GM23338 (cell line): ENCODE measurements around the gene KCNK15.

Source experiments
- CREB1 ChIP-seq: fragments of 250-450 bp; sonication (Bioruptor Pico); IDR thresholded peaks from 2 replicates; pipeline ENCODE4 v1.5.0; 2020; ENCODE audit warnings: low read depth, mild to moderate bottlenecking, moderate library complexity
- ETS1 ChIP-seq: IDR thresholded peaks from 2 replicates; pipeline ENCODE4 v1.6.1; 2016; ENCODE audit warnings: antibody characterized with exemption
- EZH2 ChIP-seq: fragments of 200-600 bp; sonication (generic); IDR thresholded peaks from one replicate; pipeline ENCODE4 v1.8.0; 2017; ENCODE audit warnings: antibody characterized with exemption, mild to moderate bottlenecking, low read depth; ENCODE audit not compliant: unreplicated experiment
- EZH2phosphoT487 ChIP-seq: fragments of 200-600 bp; sonication (generic); IDR thresholded peaks from one replicate; pipeline ENCODE4 v1.8.1; 2018; ENCODE audit warnings: antibody characterized with exemption; ENCODE audit not compliant: unreplicated experiment
- JUNB ChIP-seq: IDR thresholded peaks from one replicate; pipeline ENCODE4 v1.6.1; 2016; ENCODE audit warnings: antibody characterized with exemption; ENCODE audit not compliant: unreplicated experiment
- NANOG ChIP-seq: IDR thresholded peaks from 2 replicates; pipeline ENCODE4 v1.6.1; 2016; ENCODE audit warnings: antibody characterized with exemption, borderline replicate concordance
- POLR2AphosphoS5 ChIP-seq: IDR thresholded peaks from 2 replicates; pipeline ENCODE4 v1.6.1; 2016; ENCODE audit warnings: antibody characterized with exemption, low read depth
- REST ChIP-seq: IDR thresholded peaks from one replicate; pipeline ENCODE4 v1.6.1; 2018; ENCODE audit warnings: antibody characterized with exemption; ENCODE audit not compliant: unreplicated experiment
- STAT1 ChIP-seq: IDR thresholded peaks from one replicate; pipeline ENCODE4 v1.6.1; 2016; ENCODE audit warnings: antibody characterized with exemption; ENCODE audit not compliant: unreplicated experiment
- ZNF114 ChIP-seq: fragments of 250-450 bp; sonication (Bioruptor Pico); IDR thresholded peaks from 2 replicates; pipeline ENCODE4 v1.5.0; 2020; ENCODE audit warnings: mild to moderate bottlenecking, moderate library complexity
- TF ChIP-seq, protein P1 (sequence below), 2 experiments: fragments of 200-600 bp in 1 of 2; sonication (generic) in 1 of 2; conservative IDR thresholded peaks; 2 replicates each; pipeline versions ENCODE4 v1.5.1 to v1.6.1; 2016 to 2017; ENCODE audit warnings: antibody characterized with exemption in 2 of 2, low read depth in 2 of 2, mild to moderate bottlenecking in 2 of 2, moderate library complexity in 1 of 2

DNA sequence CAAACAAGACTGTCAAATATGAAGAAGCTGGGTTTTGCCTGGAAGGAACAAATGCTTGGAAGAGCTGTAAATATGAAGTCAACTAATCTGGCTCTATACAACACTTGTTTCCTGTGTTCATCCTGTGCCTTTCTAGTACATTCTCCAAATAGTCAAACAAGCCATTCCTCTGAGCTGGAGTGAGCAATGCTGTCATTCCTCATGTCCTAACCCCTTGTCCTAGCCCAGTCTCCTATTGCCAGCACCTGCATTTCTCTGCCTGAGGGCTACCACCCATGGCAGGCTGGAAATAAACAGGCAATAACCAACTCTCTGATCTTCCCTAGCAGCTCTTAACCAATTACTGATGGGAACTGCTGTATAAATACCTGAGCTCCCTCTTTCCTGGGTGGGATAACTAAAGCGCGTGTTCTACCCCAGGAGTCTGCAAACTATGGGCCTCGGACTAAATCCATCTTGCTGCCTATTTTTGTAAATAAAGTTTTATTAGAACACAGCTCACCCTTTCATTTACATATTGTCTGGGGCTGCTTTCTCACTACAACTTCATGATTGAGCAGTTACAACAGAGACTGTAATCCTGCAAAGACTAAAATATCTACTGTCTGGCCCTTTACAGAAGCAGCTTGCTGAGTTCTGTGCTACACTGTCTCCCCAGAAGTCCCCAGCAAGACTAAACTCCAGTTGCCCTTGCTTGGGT, 51.2 kb downstream of the KCNK15 start:
- TF ChIP-seq REST (no peak), EZH2 (no peak), JUNB (no peak), POLR2AphosphoS5 (no peak), ETS1 (no peak), STAT1 (no peak), CREB1 (no peak), EZH2phosphoT487 (no peak), NANOG (no peak), ZNF114 (no peak)
- TF ChIP-seq, protein P1, sequence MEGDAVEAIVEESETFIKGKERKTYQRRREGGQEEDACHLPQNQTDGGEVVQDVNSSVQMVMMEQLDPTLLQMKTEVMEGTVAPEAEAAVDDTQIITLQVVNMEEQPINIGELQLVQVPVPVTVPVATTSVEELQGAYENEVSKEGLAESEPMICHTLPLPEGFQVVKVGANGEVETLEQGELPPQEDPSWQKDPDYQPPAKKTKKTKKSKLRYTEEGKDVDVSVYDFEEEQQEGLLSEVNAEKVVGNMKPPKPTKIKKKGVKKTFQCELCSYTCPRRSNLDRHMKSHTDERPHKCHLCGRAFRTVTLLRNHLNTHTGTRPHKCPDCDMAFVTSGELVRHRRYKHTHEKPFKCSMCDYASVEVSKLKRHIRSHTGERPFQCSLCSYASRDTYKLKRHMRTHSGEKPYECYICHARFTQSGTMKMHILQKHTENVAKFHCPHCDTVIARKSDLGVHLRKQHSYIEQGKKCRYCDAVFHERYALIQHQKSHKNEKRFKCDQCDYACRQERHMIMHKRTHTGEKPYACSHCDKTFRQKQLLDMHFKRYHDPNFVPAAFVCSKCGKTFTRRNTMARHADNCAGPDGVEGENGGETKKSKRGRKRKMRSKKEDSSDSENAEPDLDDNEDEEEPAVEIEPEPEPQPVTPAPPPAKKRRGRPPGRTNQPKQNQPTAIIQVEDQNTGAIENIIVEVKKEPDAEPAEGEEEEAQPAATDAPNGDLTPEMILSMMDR (conservative IDR thresholded peaks at IDR 0.05; ENCODE audit: low read depth in 2 of 2), result no peak
